ENCODE results near the gene COX10. TPM values are rescaled to one million over a fixed set of nuclear protein-coding genes. Genes with fewer than 3 reads are reported as not detected.

COX10 gene
- total RNA-seq, 2 experiments from 2014 or later = 22.0 to 32.5 TPM

DNA sequence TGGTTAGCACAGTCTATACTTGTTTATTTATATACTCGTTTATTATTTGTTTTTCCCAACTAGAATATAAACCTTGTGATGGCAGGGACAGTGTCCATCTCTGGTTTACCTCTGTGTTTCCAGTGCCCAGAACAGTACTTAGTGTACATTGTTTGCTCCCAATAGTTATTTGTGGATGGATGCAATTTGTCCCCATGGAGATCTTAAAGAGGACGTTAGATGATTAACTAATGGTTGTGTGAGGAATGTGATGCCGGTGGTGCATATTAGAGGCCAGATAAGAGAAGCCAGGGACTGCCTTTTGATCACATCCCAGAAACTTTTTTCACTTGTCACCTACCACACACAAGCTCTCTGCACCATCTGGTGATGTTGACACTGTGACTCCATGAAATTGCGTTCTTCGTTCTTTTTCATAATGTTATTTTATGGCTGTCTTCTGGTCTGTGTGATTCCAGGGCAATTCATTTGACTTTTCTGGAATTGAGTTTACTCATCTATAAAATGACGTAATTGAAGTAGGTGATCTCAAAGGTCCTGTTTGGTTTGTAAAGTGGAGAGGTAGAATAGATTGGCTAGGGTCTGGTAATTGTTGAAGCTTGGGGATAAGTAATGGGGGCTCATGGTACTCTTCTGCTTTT lies 1.2 kb downstream of the COX10 start:
- ATAC-seq (no peak), DNase-seq (no peak)
- intact Hi-C loops (cut with DNase I, micrococcal nuclease) = loop anchor here in 1 of 2 experiments (5.0 kb wide), 2 partner anchors 473 to 1053 kb away; partner anchors contain the start of gene ELAC2
- H3K27ac Mint-ChIP-seq = peak overlapping the region; percentile 94
- H3K9me3 Mint-ChIP-seq (ENCODE audit: low read depth) = no peaks in the 10 kb centered on the region
- ChIA-PET CTCF (interaction anchor here (0.8 kb wide), 1 partner anchor 17 kb away, joined by 4 read pairs; no protein-coding TSS in a partner anchor), POLR2A (no interaction called here)
- peaks cover 40% of the 10 kb centered on the region for H3K36me3 Mint-ChIP-seq (ENCODE audit: low read depth)
- no peaks in the 10 kb centered on the region for H3K27me3 Mint-ChIP-seq
- peak overlapping the region; percentile 94 for H3K4me3 Mint-ChIP-seq
- H3K4me1 Mint-ChIP-seq = peaks cover 54% of the 10 kb centered on the region

DNA sequence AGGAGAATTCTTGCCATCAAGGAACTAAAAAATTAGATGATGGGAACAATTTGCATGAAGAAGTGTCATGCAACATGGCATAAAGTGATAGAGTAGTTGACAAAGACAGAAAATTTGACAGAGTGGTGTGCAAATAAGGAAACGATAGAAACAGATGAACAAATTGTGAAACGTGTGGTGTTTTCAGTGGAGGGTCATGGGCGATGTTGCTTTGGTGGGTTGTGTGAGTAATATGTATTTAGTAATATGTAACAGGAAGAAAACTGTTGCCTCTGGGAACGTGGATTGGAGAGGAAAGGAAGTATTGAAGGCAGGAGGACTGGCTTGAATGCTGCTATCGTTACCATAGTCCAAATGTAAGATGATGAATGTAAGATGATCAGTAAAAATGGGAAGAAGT lies 3.6 kb downstream of the COX10 start:
- H3K27me3 Mint-ChIP-seq = no peaks in the 10 kb centered on the region
- peaks cover 49% of the 10 kb centered on the region for H3K4me1 Mint-ChIP-seq
- CTCF ChIA-PET = no interaction called here

DNA sequence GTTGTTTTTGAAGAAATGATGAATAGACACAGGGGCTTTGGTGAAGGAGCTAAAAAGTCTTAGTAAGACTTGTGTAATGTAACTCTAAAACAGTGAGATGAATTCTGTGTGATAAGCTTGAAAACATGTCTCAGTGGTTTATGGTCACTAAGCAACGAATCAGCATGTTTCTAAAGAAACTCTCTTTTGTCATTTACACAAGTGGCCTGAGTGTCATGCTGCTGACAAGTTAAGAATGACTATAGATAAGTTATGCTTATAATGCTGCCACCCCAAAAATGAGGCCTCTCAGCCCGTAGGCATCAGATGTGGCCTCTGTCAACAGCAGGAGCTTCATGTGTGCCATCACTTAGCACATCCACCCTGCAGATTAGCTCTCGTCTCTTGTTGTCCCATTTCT lies 8.7 kb downstream of the COX10 start:
- intact Hi-C loops (cut with DNase I, micrococcal nuclease) = no loop called here
- ATAC-seq (no peak), DNase-seq (no peak)
- peaks cover 58% of the 10 kb centered on the region for H3K36me3 Mint-ChIP-seq (ENCODE audit: low read depth)
- H3K4me3 Mint-ChIP-seq = no peak overlapping the region
- H3K9me3 Mint-ChIP-seq (ENCODE audit: low read depth) = no peaks in the 10 kb centered on the region
- H3K4me1 Mint-ChIP-seq = peaks cover 30% of the 10 kb centered on the region
- ChIA-PET CTCF (interaction anchor here (0.7 to 0.9 kb wide), 2 partner anchors 19 to 25 kb away, joined by 4 read pairs; no protein-coding TSS in a partner anchor), POLR2A (no interaction called here)
- H3K27me3 Mint-ChIP-seq = no peaks in the 10 kb centered on the region
- peak overlapping the region; percentile 20 for H3K27ac Mint-ChIP-seq

More for the DNA sequence above, 3.6 kb downstream of the COX10 start:
- Mint-ChIP-seq H3K27ac (peak overlapping the region; percentile 33), H3K9me3 (ENCODE audit: low read depth) (no peaks in the 10 kb centered on the region), H3K36me3 (ENCODE audit: low read depth) (peaks cover 42% of the 10 kb centered on the region), H3K4me3 (no peak overlapping the region)
- ATAC-seq = no peak
- intact Hi-C loops (cut with DNase I, micrococcal nuclease) = loop anchor here in 1 of 2 experiments (5.0 kb wide), 2 partner anchors 476 to 1056 kb away; partner anchors contain the start of gene ELAC2
- POLR2A ChIA-PET = no interaction called here
- no peak for DNase-seq

DNA sequence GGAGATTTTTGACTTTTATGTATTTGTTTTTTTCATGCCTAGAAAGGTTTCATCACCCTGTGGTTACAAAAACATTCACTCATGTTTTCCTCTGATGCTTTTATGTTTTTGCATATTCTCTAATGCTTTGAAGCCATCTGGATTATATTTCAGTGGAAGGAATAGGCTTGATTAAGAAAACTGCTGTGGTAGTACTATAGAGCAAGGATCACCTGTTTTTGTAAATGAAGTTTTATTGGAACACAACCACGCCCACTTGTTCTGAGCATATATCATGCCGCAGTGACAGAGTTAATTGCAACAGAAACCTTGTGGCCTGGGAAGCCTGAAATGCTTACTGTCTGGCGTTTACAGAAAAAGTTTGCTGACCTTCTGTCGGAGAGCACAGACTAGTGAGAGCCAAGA lies 11.5 kb downstream of the COX10 start:
- H3K27me3 Mint-ChIP-seq = no peaks in the 10 kb centered on the region
- H3K4me1 Mint-ChIP-seq = peaks cover 22% of the 10 kb centered on the region
- peaks cover 50% of the 10 kb centered on the region for H3K36me3 Mint-ChIP-seq (ENCODE audit: low read depth)
- peak overlapping the region; percentile 33 for H3K27ac Mint-ChIP-seq
- intact Hi-C loops (cut with DNase I, micrococcal nuclease) = no loop called here
- ATAC-seq = no peak
- no peaks in the 10 kb centered on the region for H3K9me3 Mint-ChIP-seq (ENCODE audit: low read depth)
- no peak overlapping the region for H3K4me3 Mint-ChIP-seq
- ChIA-PET POLR2A (no interaction called here), CTCF (no interaction called here)
- no peak for DNase-seq

DNA sequence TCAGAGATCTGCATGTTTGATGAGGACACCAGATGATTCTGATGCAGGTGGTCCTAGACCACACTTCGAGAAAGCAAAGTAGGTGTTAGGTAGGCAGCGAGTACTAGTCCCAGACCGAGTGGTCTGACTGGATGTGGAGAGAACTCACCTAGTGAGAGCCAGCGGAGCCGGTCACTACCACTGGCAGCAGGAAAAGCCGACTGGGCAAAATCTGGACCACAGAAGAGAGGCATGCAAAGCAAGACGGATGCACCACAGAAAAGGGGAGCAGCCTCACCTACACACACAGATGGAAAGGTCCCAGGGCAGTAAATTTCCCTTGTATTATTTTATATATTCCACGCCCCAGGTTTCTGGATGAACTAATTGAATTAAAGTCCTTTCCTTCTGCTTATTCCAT lies 13.5 kb downstream of the COX10 start:
- Mint-ChIP-seq H3K27me3 (no peaks in the 10 kb centered on the region), H3K4me3 (no peak overlapping the region), H3K9me3 (ENCODE audit: low read depth) (no peaks in the 10 kb centered on the region), H3K36me3 (ENCODE audit: low read depth) (peaks cover 42% of the 10 kb centered on the region), H3K27ac (no peak overlapping the region), H3K4me1 (peaks cover 27% of the 10 kb centered on the region)
- ChIA-PET POLR2A (interaction anchor here (0.8 kb wide), 1 partner anchor 132 kb away, joined by 9 read pairs; no protein-coding TSS in a partner anchor), CTCF (no interaction called here)
- DNase-seq (no peak), ATAC-seq (no peak)
- intact Hi-C loops (cut with DNase I, micrococcal nuclease) = no loop called here

GRCh38 chr17:14084955-14085354 lies 15.7 kb downstream of the COX10 start:
- H3K9me3 Mint-ChIP-seq (ENCODE audit: low read depth) = no peaks in the 10 kb centered on the region
- CTCF ChIA-PET = no interaction called here
- H3K36me3 Mint-ChIP-seq (ENCODE audit: low read depth) = peaks cover 33% of the 10 kb centered on the region
- no peak for DNase-seq
- no peak for ATAC-seq
- no peak overlapping the region for H3K27ac Mint-ChIP-seq
- POLR2A ChIA-PET = no interaction called here
- H3K4me1 Mint-ChIP-seq = peaks cover 35% of the 10 kb centered on the region
- H3K27me3 Mint-ChIP-seq = no peaks in the 10 kb centered on the region
- intact Hi-C loops (cut with DNase I, micrococcal nuclease) = no loop called here
- H3K4me3 Mint-ChIP-seq = no peak overlapping the region

GRCh38 chr17:14086189-14086588 lies 16.9 kb downstream of the COX10 start:
- no peak for DNase-seq
- Mint-ChIP-seq H3K4me3 (no peak overlapping the region), H3K9me3 (ENCODE audit: low read depth) (no peaks in the 10 kb centered on the region), H3K36me3 (ENCODE audit: low read depth) (peaks cover 25% of the 10 kb centered on the region), H3K27me3 (no peaks in the 10 kb centered on the region), H3K27ac (no peak overlapping the region), H3K4me1 (peaks cover 36% of the 10 kb centered on the region)
- ChIA-PET POLR2A (no interaction called here), CTCF (no interaction called here)
- intact Hi-C loops (cut with DNase I, micrococcal nuclease) = no loop called here
- no peak for ATAC-seq

DNA sequence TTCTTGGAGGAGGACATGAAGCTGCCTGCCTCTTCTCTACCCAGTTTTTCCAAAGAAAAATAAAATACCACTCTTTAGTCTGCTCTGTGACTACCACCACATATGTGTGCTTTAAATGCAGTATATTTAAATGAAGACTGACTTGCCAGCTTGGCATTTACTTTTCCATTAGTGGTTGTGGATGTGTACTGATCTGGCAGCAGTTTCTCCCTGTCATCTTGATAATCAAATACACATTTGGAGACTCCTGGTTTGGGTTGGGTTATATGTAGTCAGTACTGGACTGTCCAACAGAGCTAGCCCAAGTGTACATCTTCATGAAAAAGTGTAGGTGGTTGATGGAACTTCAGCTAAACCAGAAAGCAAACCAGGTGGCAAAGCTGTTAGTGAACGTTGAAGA lies 19.9 kb downstream of the COX10 start:
- Mint-ChIP-seq H3K36me3 (ENCODE audit: low read depth) (peaks cover 16% of the 10 kb centered on the region), H3K4me3 (no peak overlapping the region), H3K9me3 (ENCODE audit: low read depth) (no peaks in the 10 kb centered on the region), H3K27me3 (no peaks in the 10 kb centered on the region), H3K27ac (no peak overlapping the region), H3K4me1 (peaks cover 53% of the 10 kb centered on the region)
- POLR2A ChIA-PET = no interaction called here
- intact Hi-C loops (cut with DNase I, micrococcal nuclease) = no loop called here
- CTCF ChIA-PET = interaction anchor here (0.5 to 1.2 kb wide), 4 partner anchors 15 to 165 kb away, joined by 3 read pairs; no protein-coding TSS in a partner anchor
- no peak for DNase-seq
- ATAC-seq = no peak

GRCh38 chr17:14091367-14091766 lies 22.1 kb downstream of the COX10 start:
- Mint-ChIP-seq H3K27ac (no peak overlapping the region), H3K4me1 (peaks cover 56% of the 10 kb centered on the region), H3K36me3 (ENCODE audit: low read depth) (peaks cover 13% of the 10 kb centered on the region), H3K9me3 (ENCODE audit: low read depth) (no peaks in the 10 kb centered on the region), H3K4me3 (no peak overlapping the region), H3K27me3 (no peaks in the 10 kb centered on the region)
- POLR2A ChIA-PET = no interaction called here
- DNase-seq (no peak), ATAC-seq (no peak)
- CTCF ChIA-PET = interaction anchor here (1.2 to 1.3 kb wide), 2 partner anchors 9 to 21 kb away, joined by 3 read pairs; no protein-coding TSS in a partner anchor
- intact Hi-C loops (cut with DNase I, micrococcal nuclease) = no loop called here

GRCh38 chr17:14092808-14093207 lies 23.5 kb downstream of the COX10 start:
- H3K4me3 Mint-ChIP-seq = no peak overlapping the region
- DNase-seq (no peak), ATAC-seq (no peak)
- H3K27ac Mint-ChIP-seq = no peak overlapping the region
- H3K9me3 Mint-ChIP-seq (ENCODE audit: low read depth) = no peaks in the 10 kb centered on the region
- peaks cover 6% of the 10 kb centered on the region for H3K36me3 Mint-ChIP-seq (ENCODE audit: low read depth)
- intact Hi-C loops (cut with DNase I, micrococcal nuclease) = no loop called here
- POLR2A ChIA-PET = no interaction called here
- H3K4me1 Mint-ChIP-seq = peaks cover 46% of the 10 kb centered on the region
- CTCF ChIA-PET = interaction anchor here (0.6 to 1.1 kb wide), 4 partner anchors 18 to 447 kb away, joined by 3 to 4 read pairs (median 4); no protein-coding TSS in a partner anchor
- H3K27me3 Mint-ChIP-seq = no peaks in the 10 kb centered on the region

DNA sequence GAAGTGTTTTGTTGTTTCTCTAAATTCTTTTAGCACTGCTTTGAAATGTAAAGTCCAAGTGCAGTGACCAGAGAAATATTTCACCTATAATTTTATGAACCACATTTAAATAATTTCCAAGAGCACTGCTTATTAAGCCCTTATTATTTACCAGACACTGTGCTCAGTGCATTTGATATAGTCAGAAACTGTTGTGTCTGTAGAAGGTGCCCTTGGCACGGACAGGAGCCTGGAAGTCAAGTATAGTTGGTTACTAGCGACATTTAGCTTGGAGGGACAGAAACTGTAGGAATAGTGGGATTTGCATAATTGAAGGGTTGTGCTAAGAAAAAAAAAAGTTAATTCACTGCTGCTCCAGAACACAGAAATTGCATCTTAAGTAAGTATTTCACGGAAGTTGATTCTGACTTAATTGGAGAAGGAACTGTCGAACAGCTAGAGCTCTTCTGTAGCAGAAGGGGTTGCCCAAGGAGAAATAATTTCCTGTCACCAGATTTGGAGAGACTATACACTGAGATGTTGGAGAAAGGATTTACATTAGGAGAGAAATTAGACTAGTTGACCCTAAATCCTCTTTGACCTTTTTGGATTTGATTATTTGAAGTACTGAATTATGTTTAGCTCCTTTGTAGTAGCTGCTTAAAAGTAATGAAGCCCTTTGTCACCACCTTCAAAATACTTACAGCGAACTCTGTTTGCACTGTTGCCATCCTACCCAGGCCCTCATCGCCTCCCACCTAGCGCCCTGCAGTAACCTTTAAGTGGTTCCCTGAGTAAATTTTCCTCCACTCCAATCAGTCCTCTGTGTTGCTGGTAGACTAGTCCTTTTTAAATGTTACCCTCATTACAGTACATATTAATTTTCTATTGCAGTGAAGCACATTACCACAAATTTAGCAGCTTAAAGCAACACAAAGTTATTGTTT lies 25.6 kb downstream of the COX10 start:
- ATAC-seq (no peak), DNase-seq (no peak)
- POLR2A ChIA-PET = no interaction called here
- no peak overlapping the region for H3K4me3 Mint-ChIP-seq
- no peaks in the 10 kb centered on the region for H3K27me3 Mint-ChIP-seq
- no peak overlapping the region for H3K27ac Mint-ChIP-seq
- H3K36me3 Mint-ChIP-seq (ENCODE audit: low read depth) = peaks cover 2% of the 10 kb centered on the region
- peaks cover 30% of the 10 kb centered on the region for H3K4me1 Mint-ChIP-seq
- H3K9me3 Mint-ChIP-seq (ENCODE audit: low read depth) = no peaks in the 10 kb centered on the region
- CTCF ChIA-PET = no interaction called here
- intact Hi-C loops (cut with DNase I, micrococcal nuclease) = no loop called here

DNA sequence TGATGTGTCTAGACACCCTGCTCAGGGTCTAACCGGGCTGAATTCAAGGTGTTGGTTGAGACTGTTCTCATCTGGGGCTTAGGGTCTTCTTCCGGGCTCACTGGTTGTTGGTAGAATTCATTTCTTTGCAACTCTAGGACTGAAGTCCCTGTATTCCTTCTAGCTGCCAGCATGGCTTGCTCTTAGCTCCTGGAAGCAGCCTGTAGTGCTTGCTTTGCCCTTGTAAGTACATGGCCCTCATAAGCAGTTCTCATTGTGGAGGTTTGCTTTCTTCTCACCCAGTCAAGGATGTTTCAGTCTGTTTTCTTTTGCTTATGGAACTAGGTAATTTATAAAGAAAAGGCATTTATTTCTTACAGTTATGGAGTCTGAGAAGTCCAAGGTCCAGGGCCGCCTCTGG lies 26.3 kb downstream of the COX10 start:
- POLR2A ChIA-PET = no interaction called here
- CTCF ChIA-PET = no interaction called here
- DNase-seq = no peak
- Mint-ChIP-seq H3K9me3 (ENCODE audit: low read depth) (no peaks in the 10 kb centered on the region), H3K36me3 (ENCODE audit: low read depth) (peaks cover 2% of the 10 kb centered on the region), H3K4me1 (peaks cover 27% of the 10 kb centered on the region), H3K27ac (no peak overlapping the region), H3K27me3 (no peaks in the 10 kb centered on the region), H3K4me3 (no peak overlapping the region)
- ATAC-seq = no peak
- intact Hi-C loops (cut with DNase I, micrococcal nuclease) = no loop called here
